Ovary (tissue), 1 donor: ENCODE measurements around the gene TAPT1.

Source experiments
- EP300 ChIP-seq: sonication (generic); formaldehyde crosslinking; IDR thresholded peaks from one replicate; pipeline ENCODE4 v1.6.1; 2017; ENCODE audit warnings: antibody characterized with exemption
- POLR2A ChIP-seq: fragments of 450-650 bp; IDR thresholded peaks from one replicate; pipeline ENCODE4 v1.6.1; 2017; ENCODE audit warnings: antibody characterized with exemption, mild to moderate bottlenecking, moderate library complexity

DNA sequence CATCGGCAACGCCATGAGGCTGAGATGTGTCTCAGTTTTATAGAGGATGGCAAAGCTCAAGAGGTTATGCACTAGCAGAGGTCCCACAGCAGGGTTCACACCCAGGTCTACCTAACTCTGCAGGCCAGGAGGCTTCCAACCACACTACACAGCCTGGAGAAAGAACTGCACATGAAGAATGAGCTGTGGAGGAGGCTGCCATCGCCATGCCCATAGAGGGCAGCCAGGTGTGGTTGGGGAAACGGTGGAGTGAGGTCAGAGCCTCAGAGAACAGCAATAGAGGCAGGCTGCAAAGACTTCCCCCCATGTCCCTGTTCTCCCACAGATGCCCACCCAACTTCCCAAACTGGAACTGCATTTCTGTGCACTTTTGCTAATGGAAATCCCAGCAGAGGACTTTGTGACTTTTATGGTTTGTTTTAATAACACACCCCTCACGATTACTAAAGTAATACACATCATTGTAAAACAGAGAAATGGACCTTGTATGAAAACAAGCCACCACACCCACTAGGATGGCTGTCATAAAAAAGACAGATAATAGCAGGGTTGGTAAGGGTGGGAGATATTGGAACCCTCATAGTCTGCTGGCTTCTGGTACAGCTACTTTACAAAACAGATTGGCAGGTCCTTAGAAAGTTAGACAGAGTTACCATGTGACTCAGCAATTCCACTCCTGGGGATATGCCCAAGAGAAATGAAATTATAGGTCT, 83.5 kb downstream of the TAPT1 start:
- TF ChIP-seq EP300: no peak
- TF ChIP-seq POLR2A: no peak
